D721Med (cell line): ENCODE results near the gene C3orf33.

Source experiments
- DNase-seq: peaks from one replicate; pipeline ENCODE4 v3.0.0; 2011; ENCODE audit warnings: low spot score; ENCODE audit not compliant: insufficient read length
- FAIRE-seq: peaks from 2 replicates; lab custom pipeline; 2011; peaks lifted over from hg19 to GRCh38; lab: Jason Lieb, UNC
- CTCF ChIP-seq: IDR thresholded peaks from 2 replicates; pipeline ENCODE4 v1.5.1; 2012; ENCODE audit warnings: mild to moderate bottlenecking, control low read depth; ENCODE audit not compliant: insufficient read depth; ENCODE audit errors: missing control alignments

Gene C3orf33

GRCh38 chr3:155782390-155782953 lies 23.6 kb downstream of the C3orf33 start:
- TF ChIP-seq CTCF: no peak
- DNase-seq (no peak), FAIRE-seq (no peak)

- no peak for FAIRE-seq
- DNase-seq: no peak
- TF ChIP-seq CTCF: no peak
Observed at GRCh38 chr3:155780291-155780690, 25.8 kb downstream of the C3orf33 start.

GRCh38 chr3:155778462-155778861 lies 27.6 kb downstream of the C3orf33 start:
- no peak for TF ChIP-seq CTCF
- no peak for DNase-seq
- FAIRE-seq: no peak

GRCh38 chr3:155772801-155773200 lies 33.3 kb downstream of the C3orf33 start:
- DNase-seq: no peak
- no peak for FAIRE-seq
- TF ChIP-seq CTCF: no peak

GRCh38 chr3:155771126-155771525 lies 35.0 kb downstream of the C3orf33 start:
- DNase-seq: no peak
- no peak for TF ChIP-seq CTCF
- no peak for FAIRE-seq

GRCh38 chr3:155766206-155766605 lies 39.9 kb downstream of the C3orf33 start:
- DNase-seq (no peak), FAIRE-seq (no peak)
- TF ChIP-seq CTCF: no peak

GRCh38 chr3:155763870-155764463 lies 42.1 kb downstream of the C3orf33 start:
- no peak for FAIRE-seq
- no peak for DNase-seq
- no peak for TF ChIP-seq CTCF
